WI38 (cell line): ENCODE measurements around the gene NEU4.
"Not testable (repeated sequence)": the region's sequence is repeated elsewhere in the genome, so short reads cannot be mapped to it uniquely, and the experiment has no call there.

Source experiments
- H3K4me3 ChIP-seq: 2 replicates; pipeline ENCODE4 v1.5.1; 2011; ENCODE audit warnings: low read depth, mild to moderate bottlenecking, control low read depth, low read length
- TF ChIP-seq, protein P1 (sequence below): IDR thresholded peaks from 2 replicates; pipeline ENCODE4 v1.5.1; 2012; ENCODE audit warnings: low read depth, mild to moderate bottlenecking, control low read depth, low read length

NEU4 gene

DNA sequence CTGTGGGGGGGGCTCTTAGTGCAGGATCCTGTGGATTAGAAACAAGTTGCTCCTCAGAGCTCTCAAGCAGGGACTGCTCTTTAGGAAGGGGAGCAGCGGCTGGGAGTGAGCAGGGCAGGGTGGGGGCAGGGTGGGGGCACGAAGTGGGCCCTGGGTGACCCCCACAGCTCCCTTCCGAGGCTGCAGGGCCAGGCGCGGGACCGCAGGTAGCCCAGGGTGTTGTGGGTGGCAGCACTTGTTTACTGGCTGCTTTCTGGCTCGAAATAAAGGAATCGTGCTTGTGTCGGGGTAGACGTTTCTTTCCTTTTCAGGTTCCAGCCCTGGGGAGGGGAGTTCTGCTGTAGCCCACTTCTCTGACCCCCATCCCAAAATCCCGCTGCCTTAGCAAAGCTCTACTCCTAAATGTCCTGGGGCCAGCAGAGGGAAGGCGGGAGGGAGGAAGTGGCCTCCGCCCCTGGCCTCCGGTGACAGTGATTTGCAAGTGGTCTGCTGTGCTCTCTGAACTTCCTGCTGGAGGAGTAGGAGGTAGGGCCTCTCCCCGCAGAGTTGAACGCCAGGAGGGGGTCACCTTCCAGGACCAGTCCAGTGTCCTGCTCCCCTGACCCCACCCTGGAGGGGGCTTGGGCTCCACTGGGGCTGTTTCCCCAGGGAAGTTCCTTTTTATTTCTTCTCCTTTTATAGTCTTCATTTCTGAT is 8.3 kb downstream of the NEU4 start:
- H3K4me3 ChIP-seq, result no peak overlapping the region
- TF ChIP-seq, protein P1, sequence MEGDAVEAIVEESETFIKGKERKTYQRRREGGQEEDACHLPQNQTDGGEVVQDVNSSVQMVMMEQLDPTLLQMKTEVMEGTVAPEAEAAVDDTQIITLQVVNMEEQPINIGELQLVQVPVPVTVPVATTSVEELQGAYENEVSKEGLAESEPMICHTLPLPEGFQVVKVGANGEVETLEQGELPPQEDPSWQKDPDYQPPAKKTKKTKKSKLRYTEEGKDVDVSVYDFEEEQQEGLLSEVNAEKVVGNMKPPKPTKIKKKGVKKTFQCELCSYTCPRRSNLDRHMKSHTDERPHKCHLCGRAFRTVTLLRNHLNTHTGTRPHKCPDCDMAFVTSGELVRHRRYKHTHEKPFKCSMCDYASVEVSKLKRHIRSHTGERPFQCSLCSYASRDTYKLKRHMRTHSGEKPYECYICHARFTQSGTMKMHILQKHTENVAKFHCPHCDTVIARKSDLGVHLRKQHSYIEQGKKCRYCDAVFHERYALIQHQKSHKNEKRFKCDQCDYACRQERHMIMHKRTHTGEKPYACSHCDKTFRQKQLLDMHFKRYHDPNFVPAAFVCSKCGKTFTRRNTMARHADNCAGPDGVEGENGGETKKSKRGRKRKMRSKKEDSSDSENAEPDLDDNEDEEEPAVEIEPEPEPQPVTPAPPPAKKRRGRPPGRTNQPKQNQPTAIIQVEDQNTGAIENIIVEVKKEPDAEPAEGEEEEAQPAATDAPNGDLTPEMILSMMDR, result no peak

DNA sequence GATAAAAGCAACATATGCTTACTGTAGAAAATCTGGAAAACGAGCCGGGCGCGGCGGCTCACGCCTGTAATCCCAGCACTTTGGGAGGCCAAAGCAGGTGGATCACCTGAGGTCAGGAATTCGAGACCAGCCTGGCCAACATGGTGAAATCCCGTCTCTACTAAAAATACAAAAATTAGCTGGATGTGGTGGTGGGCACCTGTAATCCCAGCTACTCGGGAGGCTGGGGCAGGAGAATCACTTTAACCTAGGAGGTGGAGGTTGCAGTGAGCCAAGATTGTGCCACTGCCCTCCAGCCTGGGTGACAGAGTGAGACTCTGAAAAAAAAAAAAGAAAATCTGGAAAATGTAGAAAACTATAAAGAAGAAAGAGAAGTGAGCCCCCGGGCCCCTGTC is 8.8 kb downstream of the NEU4 start:
- H3K4me3 ChIP-seq, result not testable (repeated sequence)

DNA sequence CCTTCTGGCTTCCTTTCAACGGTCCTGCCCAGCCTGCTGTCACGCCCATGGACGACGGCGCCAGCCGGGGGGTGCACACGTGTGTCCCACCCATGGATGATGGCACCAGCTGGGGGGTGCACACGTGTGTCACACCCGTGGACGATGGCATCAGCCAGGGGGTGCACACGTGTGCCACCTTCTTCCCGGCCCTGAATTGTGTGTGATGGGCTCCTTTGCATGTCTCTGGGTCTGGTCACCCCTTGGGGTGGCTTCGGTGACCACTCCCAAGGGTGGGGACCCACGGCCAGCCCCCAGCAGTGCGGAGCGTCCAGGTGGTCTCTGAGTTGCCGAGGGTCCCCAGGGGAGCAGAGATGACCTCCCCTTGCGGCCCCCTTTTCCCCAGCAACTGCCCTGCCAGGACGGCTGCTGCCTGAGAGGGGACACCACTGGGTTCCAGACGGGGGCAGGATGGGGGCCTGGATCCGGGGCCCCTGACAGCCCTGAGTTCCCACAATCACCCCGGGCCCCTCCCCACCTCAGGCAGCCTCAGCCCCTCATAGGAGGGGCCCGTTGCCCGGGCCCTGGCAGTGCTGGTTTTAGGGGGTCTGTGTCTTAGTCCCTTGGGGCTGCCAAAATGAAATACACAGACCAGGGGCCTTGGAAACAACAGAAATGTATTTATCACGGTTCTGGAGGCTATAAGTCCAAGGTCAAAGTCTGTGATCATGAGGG is 9.4 kb downstream of the NEU4 start:
- no peak overlapping the region for H3K4me3 ChIP-seq
- TF ChIP-seq, protein P1, result no peak

DNA sequence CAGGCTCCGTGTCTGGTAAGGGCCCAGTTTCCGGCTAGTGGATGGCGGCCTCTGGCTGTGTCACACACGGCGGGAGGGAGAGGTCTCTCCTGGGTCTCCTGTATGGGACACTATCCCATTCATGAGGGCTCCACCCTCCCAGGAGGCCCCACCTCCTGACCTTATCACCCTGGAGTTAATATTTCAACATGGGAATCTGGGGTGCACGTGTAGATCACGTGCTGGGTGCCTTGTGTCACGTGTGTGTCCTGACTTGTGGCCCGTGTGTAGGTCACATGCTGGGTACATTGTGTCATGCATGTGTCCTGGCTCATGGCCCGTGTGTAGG is 9.9 kb downstream of the NEU4 start:
- TF ChIP-seq, protein P1, result no peak
- no peak overlapping the region for H3K4me3 ChIP-seq

DNA sequence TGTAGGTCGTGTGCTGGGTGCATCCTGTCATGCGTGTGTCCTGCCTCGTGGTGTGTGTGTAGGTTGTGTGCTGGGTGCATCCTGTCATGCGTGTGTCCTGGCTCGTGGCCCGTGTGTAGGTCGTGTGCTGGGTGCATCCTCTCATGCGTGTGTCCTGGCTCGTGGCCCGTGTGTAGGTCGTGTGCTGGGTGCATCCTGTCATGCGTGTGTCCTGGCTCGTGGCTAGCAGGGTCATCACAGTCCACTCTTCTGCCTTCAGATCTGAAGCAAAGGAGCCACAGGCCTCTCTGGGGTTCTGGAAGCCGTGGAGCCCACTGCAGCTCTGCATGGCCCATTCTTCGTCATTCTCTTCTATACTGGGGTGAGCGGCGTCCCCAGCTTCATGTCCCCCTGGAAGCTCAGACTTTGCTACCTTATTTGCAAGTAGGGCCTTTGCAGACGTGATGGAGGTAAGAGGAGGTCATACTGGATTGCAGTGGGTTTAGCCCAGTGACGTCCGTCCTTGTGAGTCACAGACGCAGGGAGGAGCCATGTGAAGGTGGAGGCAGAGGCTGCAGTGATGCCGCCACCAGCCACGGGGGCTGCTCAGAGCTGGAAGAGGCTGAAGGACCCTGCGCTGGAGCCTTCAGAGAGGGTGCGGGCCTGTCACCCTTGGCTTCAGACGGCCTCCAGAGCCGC is 11.1 kb downstream of the NEU4 start:
- not testable (repeated sequence) for H3K4me3 ChIP-seq

DNA sequence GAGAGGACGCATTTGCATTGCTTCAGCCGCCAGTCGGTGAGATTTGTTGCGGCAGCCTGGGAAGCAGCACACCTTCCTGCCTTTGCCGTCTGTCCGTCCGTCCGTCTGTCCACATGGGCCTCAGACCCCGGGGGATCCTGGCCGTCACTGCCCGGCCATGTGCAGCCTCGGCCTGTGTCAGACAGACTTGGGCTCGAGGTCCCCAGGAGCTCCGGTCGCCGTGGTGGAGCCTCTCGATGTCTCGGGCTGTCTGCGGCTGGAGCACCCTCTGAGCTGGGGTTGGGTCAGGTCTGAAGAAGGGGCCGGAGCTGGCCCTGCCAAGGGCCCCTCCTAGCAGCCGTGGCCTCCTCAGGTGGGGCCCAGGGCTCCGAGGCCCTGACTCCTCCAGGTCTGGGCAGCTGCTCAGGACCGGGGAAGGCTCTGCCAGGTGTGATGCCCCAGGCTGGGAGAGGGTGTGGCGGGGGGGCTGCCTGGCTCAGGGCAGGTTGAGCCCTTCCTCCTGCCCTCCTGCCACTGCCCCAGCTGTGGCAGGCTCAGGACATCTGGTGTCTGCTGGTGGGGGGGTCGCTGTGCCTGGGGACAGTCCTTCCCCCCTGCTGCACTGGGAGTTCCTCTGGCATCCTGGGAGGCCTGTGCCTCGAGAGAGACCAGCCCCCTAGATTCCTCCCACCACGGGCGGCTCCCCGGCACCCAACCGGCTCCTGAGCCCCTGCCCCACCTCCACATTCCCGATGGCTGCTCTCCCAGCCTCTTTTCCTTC is 11.8 kb downstream of the NEU4 start:
- no peak overlapping the region for H3K4me3 ChIP-seq
- TF ChIP-seq, protein P1, result no peak

DNA sequence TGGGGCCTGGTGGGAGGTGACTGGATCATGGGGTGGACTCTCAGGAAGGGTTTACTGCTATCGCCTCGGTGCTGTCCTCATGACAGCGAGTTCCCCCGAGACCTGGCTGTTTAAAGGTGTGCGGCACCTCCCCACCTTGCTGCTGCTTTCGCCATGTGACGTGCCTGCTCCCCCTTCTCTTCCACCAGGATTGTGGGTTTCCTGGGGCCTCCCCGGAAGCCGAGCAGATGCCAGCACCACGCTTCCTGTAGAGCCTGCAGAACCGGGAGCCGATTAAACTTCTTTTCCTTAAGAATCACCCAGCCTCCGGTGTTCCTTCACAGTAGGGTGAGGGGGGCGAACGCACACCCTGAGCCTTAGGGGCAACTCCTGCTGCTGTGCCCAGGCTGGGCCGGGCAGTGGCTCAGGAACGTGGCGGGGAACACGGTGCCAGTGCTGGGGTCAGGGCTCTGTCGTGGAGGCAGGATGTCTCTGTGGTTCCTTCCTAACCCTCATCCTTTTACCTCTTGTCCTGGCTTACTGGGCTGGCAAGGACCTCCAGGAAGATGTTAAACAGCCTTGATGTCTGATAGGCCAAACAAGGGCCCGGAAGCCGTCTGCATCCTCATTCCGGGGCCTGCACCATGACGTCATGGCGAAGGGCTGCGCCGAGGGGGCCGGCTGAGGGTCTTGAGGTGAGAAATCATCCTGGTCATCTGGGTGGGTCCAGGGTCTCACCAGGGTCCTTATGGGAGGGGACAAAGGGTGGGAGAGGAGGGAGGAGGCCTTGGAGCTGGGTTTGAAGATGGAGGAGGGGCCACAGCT is 12.7 kb downstream of the NEU4 start:
- TF ChIP-seq, protein P1, result no peak
- H3K4me3 ChIP-seq, result no peak overlapping the region
